T-helper 1 cell treated with Interleukin-12 subunit alpha and Interleukin-12 subunit beta and Interleukin-4 antibody, amounts not matched to agents 30 μg/mL and 1 μg/mL, for 36 hours (primary cell): ENCODE data around the gene PTGIR.
"Not testable (repeated sequence)": the region's sequence is repeated elsewhere in the genome, so short reads cannot be mapped to it uniquely, and the experiment has no call there.

ENCODE experiments used
- H3K27ac Mint-ChIP-seq: one replicate; pipeline ENCODE4 v1.8.0; 2021; ENCODE audit warnings: mild to moderate bottlenecking, mixed read lengths
- H3K27me3 Mint-ChIP-seq: one replicate; pipeline ENCODE4 v1.8.0; 2021; ENCODE audit warnings: low read depth, mixed read lengths
- H3K36me3 Mint-ChIP-seq: one replicate; pipeline ENCODE4 v1.8.0; 2021; ENCODE audit warnings: low read depth, mixed read lengths
- H3K4me1 Mint-ChIP-seq: one replicate; pipeline ENCODE4 v1.8.0; 2021; ENCODE audit warnings: low read depth, mixed read lengths
- H3K4me3 Mint-ChIP-seq: one replicate; pipeline ENCODE4 v1.8.0; 2021; ENCODE audit warnings: mild to moderate bottlenecking, moderate library complexity, mixed read lengths
- H3K9me3 Mint-ChIP-seq: one replicate; pipeline ENCODE4 v1.8.0; 2021; ENCODE audit warnings: mixed read lengths

Gene PTGIR

GRCh38 chr19:46630586-46631205, 5.8 kb upstream of the PTGIR start:
- Mint-ChIP-seq H3K4me1 (peaks cover 20% of the 10 kb centered on the region), H3K27ac (no peak overlapping the region), H3K36me3 (no peaks in the 10 kb centered on the region), H3K27me3 (no peaks in the 10 kb centered on the region), H3K4me3 (no peak overlapping the region), H3K9me3 (no peaks in the 10 kb centered on the region)

GRCh38 chr19:46629546-46630025, 4.7 kb upstream of the PTGIR start:
- no peak overlapping the region for H3K4me3 Mint-ChIP-seq
- H3K27ac Mint-ChIP-seq = no peak overlapping the region
- peaks cover 3% of the 10 kb centered on the region for H3K36me3 Mint-ChIP-seq
- no peaks in the 10 kb centered on the region for H3K27me3 Mint-ChIP-seq
- no peaks in the 10 kb centered on the region for H3K9me3 Mint-ChIP-seq
- H3K4me1 Mint-ChIP-seq = peaks cover 26% of the 10 kb centered on the region

GRCh38 chr19:46628970-46629369, 4.1 kb upstream of the PTGIR start:
- not testable (repeated sequence) for H3K4me3 Mint-ChIP-seq, H3K27ac Mint-ChIP-seq, H3K27me3 Mint-ChIP-seq, H3K36me3 Mint-ChIP-seq, H3K9me3 Mint-ChIP-seq
- peaks cover 27% of the 10 kb centered on the region for H3K4me1 Mint-ChIP-seq

GRCh38 chr19:46626446-46626845, 1.6 kb upstream of the PTGIR start:
- peak overlapping the region; percentile 82 for H3K27ac Mint-ChIP-seq
- H3K4me3 Mint-ChIP-seq = peak overlapping the region; percentile 51
- no peaks in the 10 kb centered on the region for H3K27me3 Mint-ChIP-seq
- H3K9me3 Mint-ChIP-seq = no peaks in the 10 kb centered on the region
- peaks cover 30% of the 10 kb centered on the region for H3K4me1 Mint-ChIP-seq
- peaks cover 18% of the 10 kb centered on the region for H3K36me3 Mint-ChIP-seq

GRCh38 chr19:46625731-46626130, 842 bp upstream of the PTGIR start:
- Mint-ChIP-seq H3K4me3 (no peak overlapping the region), H3K36me3 (peaks cover 23% of the 10 kb centered on the region), H3K27ac (no peak overlapping the region), H3K9me3 (no peaks in the 10 kb centered on the region), H3K4me1 (peaks cover 35% of the 10 kb centered on the region), H3K27me3 (no peaks in the 10 kb centered on the region)

DNA sequence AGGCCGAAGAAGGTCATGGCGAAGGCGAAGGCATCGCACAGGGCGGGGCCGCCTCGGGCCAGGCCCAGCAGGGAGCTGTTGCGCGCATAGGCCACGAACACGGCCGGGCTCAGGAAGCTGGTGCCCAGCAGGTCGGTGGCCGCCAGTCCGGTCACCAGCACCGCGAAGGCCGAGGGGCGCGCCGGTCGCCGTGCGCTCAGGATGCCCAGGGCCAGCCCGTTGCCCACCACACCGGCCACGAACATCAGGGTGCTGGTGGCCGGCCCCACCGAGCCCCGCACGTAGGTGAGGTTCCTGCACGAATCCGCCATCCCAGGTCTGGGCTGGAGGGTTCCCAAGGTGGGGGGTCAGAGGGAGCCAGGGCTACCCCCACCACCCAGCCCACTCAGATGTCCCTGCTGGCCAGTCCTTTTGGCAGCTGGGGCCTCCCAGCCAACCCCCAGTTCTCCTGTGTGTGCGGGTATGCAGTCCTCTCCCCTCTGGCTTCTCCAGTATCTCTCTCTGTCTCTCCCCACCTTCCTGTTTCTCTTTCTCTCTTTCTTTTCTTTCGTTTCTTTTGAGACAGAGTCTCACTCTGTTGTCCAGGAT, 880 bp downstream of the PTGIR start:
- peaks cover 33% of the 10 kb centered on the region for H3K36me3 Mint-ChIP-seq
- H3K27me3 Mint-ChIP-seq = no peaks in the 10 kb centered on the region
- H3K9me3 Mint-ChIP-seq = no peaks in the 10 kb centered on the region
- H3K27ac Mint-ChIP-seq = peak overlapping the region; percentile 92
- peak overlapping the region; percentile 96 for H3K4me3 Mint-ChIP-seq
- peaks cover 48% of the 10 kb centered on the region for H3K4me1 Mint-ChIP-seq

DNA sequence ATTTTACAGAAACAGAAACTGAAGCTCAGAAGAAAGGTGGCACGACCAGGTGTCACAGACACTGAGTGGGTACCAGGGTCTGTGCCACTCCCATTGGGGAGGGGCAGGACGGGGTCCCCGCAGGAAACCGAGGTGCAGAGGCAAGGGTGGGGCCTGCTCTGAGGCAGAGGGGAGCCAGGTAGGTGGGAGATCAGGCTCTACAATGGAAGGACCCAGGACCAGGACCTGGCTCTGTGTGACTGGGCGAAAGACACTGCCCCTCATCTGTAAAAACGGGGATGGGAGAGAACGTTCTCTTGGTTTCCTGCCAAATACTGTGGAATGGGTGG, 2.8 kb downstream of the PTGIR start:
- peak overlapping the region; percentile 88 for H3K4me3 Mint-ChIP-seq
- H3K27me3 Mint-ChIP-seq = no peaks in the 10 kb centered on the region
- H3K9me3 Mint-ChIP-seq = no peaks in the 10 kb centered on the region
- peaks cover 54% of the 10 kb centered on the region for H3K4me1 Mint-ChIP-seq
- peaks cover 33% of the 10 kb centered on the region for H3K36me3 Mint-ChIP-seq
- H3K27ac Mint-ChIP-seq = peak overlapping the region; percentile 90

- Mint-ChIP-seq H3K36me3 (peaks cover 36% of the 10 kb centered on the region), H3K9me3 (no peaks in the 10 kb centered on the region), H3K27me3 (no peaks in the 10 kb centered on the region), H3K4me3 (peak overlapping the region; percentile 88), H3K27ac (peak overlapping the region; percentile 90), H3K4me1 (peaks cover 60% of the 10 kb centered on the region)
These were observed 3.4 kb downstream of the PTGIR start for GRCh38 chr19:46621191-46622117.

DNA sequence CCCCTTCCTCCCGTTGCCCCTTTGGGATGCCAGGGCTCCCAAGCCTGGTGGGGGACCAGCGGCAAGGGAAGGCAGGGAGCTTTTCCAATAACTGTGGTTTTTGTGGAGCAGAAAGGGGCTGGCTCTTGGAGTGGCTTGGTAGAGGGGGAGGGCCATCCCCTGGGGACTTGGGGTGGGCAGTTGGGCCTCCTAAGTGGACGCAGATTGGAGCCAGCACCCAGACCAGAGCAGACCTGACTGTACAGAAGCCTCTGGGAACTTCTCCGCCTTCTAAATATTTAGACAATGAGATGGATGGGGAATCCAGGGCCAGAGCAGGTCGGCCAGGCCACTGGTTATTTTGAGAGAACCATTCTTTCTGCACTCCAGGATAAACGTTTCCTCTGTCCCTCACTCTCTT, 4.2 kb downstream of the PTGIR start:
- Mint-ChIP-seq H3K36me3 (peaks cover 36% of the 10 kb centered on the region), H3K27ac (peak overlapping the region; percentile 92), H3K9me3 (no peaks in the 10 kb centered on the region), H3K4me3 (peak overlapping the region; percentile 88), H3K4me1 (peaks cover 64% of the 10 kb centered on the region), H3K27me3 (no peaks in the 10 kb centered on the region)

DNA sequence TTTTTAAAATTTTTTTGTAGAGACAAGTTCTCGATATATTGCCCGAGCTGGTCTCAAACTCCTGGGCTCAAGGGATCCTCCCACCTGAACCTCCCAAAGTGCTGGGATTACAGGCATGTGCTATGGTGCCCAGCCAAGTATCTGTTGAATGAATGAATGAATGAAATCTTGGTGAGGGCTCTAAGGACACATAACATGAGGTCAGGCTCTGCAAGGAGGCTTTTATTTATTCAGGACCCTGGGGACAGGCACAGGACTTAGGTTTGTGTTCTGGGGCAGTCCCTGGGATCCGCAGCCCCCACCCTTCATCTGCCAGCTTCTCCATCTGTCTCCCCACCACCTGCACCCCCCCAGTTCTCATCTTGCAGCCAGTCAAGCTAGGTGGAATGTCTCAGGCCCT, 4.6 kb downstream of the PTGIR start:
- Mint-ChIP-seq H3K27ac (peak overlapping the region; percentile 92), H3K36me3 (peaks cover 36% of the 10 kb centered on the region), H3K4me3 (peak overlapping the region; percentile 78), H3K27me3 (no peaks in the 10 kb centered on the region), H3K9me3 (no peaks in the 10 kb centered on the region), H3K4me1 (peaks cover 61% of the 10 kb centered on the region)

GRCh38 chr19:46618670-46619231, 6.1 kb downstream of the PTGIR start:
- peak overlapping the region; percentile 78 for H3K4me3 Mint-ChIP-seq
- peak overlapping the region; percentile 92 for H3K27ac Mint-ChIP-seq
- no peaks in the 10 kb centered on the region for H3K9me3 Mint-ChIP-seq
- H3K36me3 Mint-ChIP-seq = peaks cover 34% of the 10 kb centered on the region
- H3K4me1 Mint-ChIP-seq = peaks cover 60% of the 10 kb centered on the region
- H3K27me3 Mint-ChIP-seq = no peaks in the 10 kb centered on the region

DNA sequence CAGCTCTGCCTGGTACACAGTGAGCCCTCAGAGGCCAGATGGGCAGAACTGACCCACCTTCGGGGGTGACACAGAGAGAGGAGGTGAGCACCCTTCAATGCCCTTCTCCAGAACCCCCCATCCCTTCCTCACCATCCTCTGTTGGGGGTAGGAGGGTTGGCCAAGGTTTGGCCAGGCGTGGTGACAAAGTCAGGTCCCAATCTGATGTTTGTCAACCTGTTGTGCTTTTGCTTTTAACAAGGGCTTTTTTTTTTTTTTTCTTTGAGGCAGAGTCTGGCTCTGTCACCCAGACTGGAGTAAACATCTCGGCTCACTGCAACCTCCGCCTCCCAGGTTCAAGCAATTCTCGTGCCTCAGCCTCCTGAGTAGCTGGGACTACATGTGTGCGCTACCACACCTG, 7.3 kb downstream of the PTGIR start:
- Mint-ChIP-seq H3K9me3 (no peaks in the 10 kb centered on the region), H3K27ac (peak overlapping the region; percentile 92), H3K4me1 (peaks cover 61% of the 10 kb centered on the region), H3K4me3 (no peak overlapping the region), H3K27me3 (no peaks in the 10 kb centered on the region), H3K36me3 (peaks cover 33% of the 10 kb centered on the region)

- peaks cover 25% of the 10 kb centered on the region for H3K36me3 Mint-ChIP-seq
- peak overlapping the region; percentile 92 for H3K27ac Mint-ChIP-seq
- H3K4me1 Mint-ChIP-seq = peaks cover 61% of the 10 kb centered on the region
- H3K9me3 Mint-ChIP-seq = no peaks in the 10 kb centered on the region
- H3K4me3 Mint-ChIP-seq = peak overlapping the region; percentile 74
- no peaks in the 10 kb centered on the region for H3K27me3 Mint-ChIP-seq
These were observed 8.1 kb downstream of the PTGIR start for GRCh38 chr19:46616631-46617322.

DNA sequence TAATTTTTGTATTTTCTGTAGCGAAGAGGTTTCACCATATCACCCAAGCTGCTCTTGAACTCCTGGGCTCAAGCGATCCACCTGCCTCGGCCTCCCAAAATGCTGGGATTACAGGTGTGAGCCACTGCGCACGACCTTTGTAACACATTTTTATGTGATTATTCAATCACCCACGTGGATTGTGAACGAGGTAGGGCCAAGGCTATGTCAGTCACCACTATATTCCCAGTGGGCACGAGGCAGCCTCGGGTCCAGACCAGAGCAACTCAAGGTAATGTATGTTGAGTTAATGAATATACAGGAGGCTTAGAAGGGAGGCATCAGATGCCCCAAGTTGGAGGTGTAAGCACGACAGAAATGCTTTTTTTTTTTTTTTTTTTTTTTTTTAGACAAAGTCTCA, 8.9 kb downstream of the PTGIR start:
- H3K4me3 Mint-ChIP-seq = peak overlapping the region; percentile 31
- H3K27me3 Mint-ChIP-seq = no peaks in the 10 kb centered on the region
- H3K27ac Mint-ChIP-seq = peak overlapping the region; percentile 59
- peaks cover 26% of the 10 kb centered on the region for H3K36me3 Mint-ChIP-seq
- H3K4me1 Mint-ChIP-seq = peaks cover 62% of the 10 kb centered on the region
- H3K9me3 Mint-ChIP-seq = no peaks in the 10 kb centered on the region
